GM12874 (cell line): ENCODE results near the gene ACSL1.

Experiments used
- TF ChIP-seq, protein P1 (sequence below): IDR thresholded peaks from 2 replicates; pipeline ENCODE4 v1.5.1; 2011; ENCODE audit warnings: low read depth, mild to moderate bottlenecking, control low read depth, low read length, moderate library complexity; ENCODE audit not compliant: insufficient read depth

The ACSL1 gene

DNA sequence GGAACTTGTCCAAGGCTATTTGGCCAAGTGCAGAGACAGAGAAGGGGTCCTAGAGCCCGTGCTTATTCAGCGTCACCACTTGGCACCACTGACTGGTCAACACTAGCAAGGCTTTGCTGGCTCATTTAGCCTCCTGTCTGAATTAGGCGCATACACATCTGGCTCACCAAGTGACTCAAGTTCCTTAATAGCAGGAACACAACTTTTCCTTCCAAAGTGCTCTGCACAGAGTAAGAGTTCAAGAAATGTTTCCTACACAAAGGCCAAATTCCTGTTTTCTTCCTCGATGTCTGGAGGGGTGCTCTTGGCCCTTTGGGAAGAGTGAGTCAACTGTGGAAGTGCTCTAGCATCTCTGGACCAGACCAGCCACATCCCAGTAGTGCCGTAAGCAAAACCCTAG lies 65.1 kb downstream of the ACSL1 start:
- TF ChIP-seq, protein P1, sequence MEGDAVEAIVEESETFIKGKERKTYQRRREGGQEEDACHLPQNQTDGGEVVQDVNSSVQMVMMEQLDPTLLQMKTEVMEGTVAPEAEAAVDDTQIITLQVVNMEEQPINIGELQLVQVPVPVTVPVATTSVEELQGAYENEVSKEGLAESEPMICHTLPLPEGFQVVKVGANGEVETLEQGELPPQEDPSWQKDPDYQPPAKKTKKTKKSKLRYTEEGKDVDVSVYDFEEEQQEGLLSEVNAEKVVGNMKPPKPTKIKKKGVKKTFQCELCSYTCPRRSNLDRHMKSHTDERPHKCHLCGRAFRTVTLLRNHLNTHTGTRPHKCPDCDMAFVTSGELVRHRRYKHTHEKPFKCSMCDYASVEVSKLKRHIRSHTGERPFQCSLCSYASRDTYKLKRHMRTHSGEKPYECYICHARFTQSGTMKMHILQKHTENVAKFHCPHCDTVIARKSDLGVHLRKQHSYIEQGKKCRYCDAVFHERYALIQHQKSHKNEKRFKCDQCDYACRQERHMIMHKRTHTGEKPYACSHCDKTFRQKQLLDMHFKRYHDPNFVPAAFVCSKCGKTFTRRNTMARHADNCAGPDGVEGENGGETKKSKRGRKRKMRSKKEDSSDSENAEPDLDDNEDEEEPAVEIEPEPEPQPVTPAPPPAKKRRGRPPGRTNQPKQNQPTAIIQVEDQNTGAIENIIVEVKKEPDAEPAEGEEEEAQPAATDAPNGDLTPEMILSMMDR: no peak

DNA sequence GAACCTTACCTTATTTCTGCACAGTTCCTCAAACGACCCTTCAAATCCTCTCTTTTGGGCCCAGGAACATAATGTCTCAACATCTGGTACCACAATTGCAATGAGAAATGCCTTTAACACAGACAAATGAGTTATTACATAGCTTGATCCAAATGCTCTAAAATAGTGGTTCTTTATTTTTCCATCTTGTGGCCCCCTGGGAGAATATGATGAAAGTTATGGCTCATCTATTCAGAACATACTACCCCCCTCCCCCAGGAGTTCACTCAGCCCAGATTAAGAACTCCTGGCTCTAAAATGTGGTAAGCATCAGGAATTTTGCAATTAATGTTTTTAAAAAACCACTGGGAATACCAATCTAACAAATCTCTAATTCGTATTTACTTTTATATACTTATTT lies 68.0 kb downstream of the ACSL1 start:
- TF ChIP-seq, protein P1: no peak

DNA sequence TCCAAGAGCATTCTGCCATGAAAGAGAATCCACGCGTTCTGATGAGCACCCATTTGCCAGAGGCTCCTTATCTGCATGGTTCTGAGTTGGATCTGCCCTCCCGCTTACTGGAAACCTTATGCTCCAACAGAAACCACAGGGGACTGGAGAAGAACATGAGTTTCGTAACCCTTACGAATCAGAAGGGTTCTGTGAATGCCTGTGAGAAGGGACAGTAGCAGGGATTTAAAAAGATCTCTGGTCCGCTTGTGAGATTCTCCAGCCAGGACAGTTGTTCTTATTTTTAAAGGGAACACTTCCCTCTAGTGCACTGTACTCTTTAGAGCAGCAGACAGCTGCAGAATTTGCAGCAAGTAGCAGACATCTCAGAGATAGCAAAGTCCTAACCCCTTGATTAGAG lies 69.4 kb downstream of the ACSL1 start:
- TF ChIP-seq, protein P1: no peak

DNA sequence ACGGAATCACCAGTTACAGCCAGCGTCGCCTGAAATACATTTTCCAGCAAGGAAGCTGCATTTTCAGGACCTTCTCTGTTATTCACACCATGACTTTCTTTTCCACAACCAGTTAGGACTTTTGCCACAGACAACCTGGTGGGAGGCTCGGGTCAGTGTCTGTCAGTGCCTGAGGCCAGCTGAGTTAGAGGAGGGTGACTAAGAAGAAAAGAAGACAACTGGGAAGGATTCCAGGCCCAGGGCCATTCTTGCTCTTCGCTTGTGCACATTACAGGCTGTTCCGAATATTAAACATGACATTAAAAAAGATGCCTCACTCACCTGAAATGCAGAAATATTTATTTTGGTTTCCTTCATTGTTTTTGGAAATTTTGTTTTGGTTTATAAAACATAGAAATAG lies 70.5 kb downstream of the ACSL1 start:
- TF ChIP-seq, protein P1: no peak

DNA sequence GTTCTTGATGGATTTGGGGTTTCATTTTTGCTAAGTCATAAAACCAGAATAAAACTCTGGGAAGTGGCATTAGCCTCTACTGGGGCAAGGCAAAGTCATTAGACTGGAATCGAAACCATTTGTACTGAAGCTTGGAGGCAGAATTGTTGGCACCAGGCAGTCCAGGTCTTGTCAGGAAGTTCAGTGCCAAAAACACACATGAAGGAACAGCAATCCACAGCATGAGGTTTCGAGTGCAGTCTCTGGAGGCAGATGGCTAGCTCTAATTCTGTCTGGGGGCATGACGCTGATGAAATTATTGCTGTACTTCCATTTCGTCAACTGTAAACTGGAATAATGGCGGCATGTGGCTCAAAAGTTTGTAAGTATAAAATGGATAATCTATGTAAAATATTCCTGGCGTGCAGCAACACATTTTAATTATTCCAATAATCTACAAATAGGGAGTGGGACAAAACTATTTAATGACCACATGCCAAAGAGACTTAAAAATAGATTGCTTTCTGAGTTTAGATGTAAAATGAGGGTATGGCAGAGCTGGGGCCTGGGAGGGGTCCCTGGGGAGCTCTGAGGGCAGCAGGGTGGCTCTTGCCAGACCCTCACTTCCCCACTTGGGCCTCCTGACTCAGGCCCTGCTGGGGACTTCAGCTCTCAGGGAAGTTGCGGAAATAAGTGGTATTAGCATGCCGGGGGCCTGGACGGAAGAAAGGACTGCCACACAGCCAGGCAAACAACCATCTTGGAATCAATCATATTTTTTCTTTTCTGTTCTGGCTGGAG lies 73.1 kb downstream of the ACSL1 start:
- TF ChIP-seq, protein P1: no peak

DNA sequence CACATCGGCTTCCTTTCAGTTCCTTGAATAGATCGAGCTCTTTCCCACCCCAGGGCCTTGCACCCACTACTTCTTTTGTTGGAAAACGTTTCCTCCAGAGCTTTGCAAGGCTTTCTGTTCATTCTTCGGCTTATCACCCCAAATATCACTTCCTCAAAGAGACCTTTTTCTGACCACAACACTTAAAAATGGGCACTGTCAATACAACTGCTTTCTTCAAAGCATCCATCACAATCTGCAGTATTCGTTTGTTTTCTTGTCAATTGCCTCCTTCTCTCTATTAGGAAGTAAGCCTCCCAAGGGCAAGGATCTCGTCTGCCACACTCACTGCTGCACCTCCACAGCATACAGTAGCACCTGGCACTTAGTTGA lies 74.2 kb downstream of the ACSL1 start:
- TF ChIP-seq, protein P1: no peak

DNA sequence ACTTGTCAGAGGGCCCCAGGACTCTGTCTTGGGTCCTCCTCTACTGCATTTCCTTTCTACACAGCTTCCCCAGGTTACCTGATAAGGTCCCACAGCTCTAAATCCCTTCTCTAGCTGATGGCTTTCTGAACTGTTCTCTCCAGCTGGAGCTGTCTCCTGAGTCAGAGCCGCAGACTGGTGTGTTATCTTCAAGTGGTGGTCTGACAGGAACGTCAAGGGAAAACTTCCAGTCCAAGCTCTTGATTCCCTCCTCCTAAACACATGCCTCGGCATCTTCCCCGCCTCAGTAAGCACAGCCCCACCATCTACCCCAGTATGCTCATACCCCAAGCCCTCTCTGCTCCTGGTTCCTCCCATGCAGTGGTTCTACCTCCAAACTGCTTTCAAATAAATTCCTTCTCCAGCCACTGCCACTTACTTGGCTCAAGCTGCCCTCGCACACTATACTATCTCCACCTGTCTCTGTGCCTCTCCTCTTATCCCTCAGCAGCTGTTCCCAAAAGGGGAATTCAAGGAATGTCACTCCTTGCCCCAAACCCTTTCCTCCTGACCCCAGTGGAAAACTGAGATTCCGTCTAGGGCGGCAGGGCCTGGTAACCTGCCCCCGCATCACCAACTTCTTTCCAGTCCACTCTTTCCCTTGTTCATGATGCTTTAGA lies 74.7 kb downstream of the ACSL1 start:
- TF ChIP-seq, protein P1: no peak
